H9 (cell line): ENCODE results near the gene UBE2L5. TPM values are rescaled to one million over a fixed set of nuclear protein-coding genes. Genes with fewer than 3 reads are reported as not detected.

Experiments
- DNase-seq: peaks from one replicate; pipeline ENCODE4 v3.0.0-alpha.2; 2017
- H2AFZ ChIP-seq: one replicate; pipeline ENCODE4 v1.6.1; 2013; ENCODE audit warnings: mild to moderate bottlenecking, low read length, control low read depth, moderate library complexity
- H2AK5ac ChIP-seq: 2 replicates; pipeline ENCODE4 v1.6.1; 2013; ENCODE audit warnings: low read length, control low read depth, mixed read lengths; ENCODE audit not compliant: insufficient read length
- H2BK120ac ChIP-seq: one replicate; pipeline ENCODE4 v1.6.1; 2013; ENCODE audit warnings: low read depth, mild to moderate bottlenecking, low read length, control low read depth, inconsistent platforms; ENCODE audit not compliant: poor library complexity, severe bottlenecking
- H2BK12ac ChIP-seq: 2 replicates; pipeline ENCODE4 v1.6.1; 2013; ENCODE audit warnings: low read length, control low read depth, mixed read lengths, low read depth; ENCODE audit not compliant: insufficient read length
- H2BK15ac ChIP-seq: 2 replicates; pipeline ENCODE4 v1.6.1; 2013; ENCODE audit warnings: low read depth, low read length, control low read depth
- H2BK20ac ChIP-seq: one replicate; pipeline ENCODE4 v1.6.1; 2013; ENCODE audit warnings: low read depth, mild to moderate bottlenecking, low read length, control low read depth, inconsistent platforms; ENCODE audit not compliant: poor library complexity, severe bottlenecking
- H2BK5ac ChIP-seq: 2 replicates; pipeline ENCODE4 v1.6.1; 2013; ENCODE audit warnings: low read length, control low read depth, mixed read lengths; ENCODE audit not compliant: insufficient read length
- H3K14ac ChIP-seq: 2 replicates; pipeline ENCODE4 v1.6.1; 2013; ENCODE audit warnings: low read length, control low read depth; ENCODE audit not compliant: insufficient read depth
- H3K18ac ChIP-seq: 2 replicates; pipeline ENCODE4 v1.6.1; 2013; ENCODE audit warnings: low read depth, mild to moderate bottlenecking, mixed read lengths, low read length, control low read depth; ENCODE audit not compliant: insufficient read length
- H3K23ac ChIP-seq: 2 replicates; pipeline ENCODE4 v1.6.1; 2013; ENCODE audit warnings: low read length, control low read depth, mixed read lengths, low read depth; ENCODE audit not compliant: insufficient read length
- H3K23me2 ChIP-seq: 2 replicates; pipeline ENCODE4 v1.6.1; 2013; ENCODE audit warnings: low read depth, mild to moderate bottlenecking, mixed read lengths, low read length, control low read depth; ENCODE audit not compliant: insufficient read length, poor library complexity, severe bottlenecking
- H3K27ac ChIP-seq: 2 replicates; pipeline ENCODE4 v1.5.1; 2013; ENCODE audit warnings: low read length, control low read depth, mixed read lengths, low read depth; ENCODE audit not compliant: insufficient read length
- H3K27me3 ChIP-seq: 2 replicates; pipeline ENCODE4 v1.6.1; 2013; ENCODE audit warnings: low read length, control low read depth, inconsistent platforms; ENCODE audit not compliant: insufficient read depth
- H3K4ac ChIP-seq: 2 replicates; pipeline ENCODE4 v1.6.1; 2013; ENCODE audit warnings: low read depth, mild to moderate bottlenecking, control low read depth, inconsistent platforms, low read length, moderate library complexity
- H3K4me1 ChIP-seq: 2 replicates; pipeline ENCODE4 v1.6.1; 2013; ENCODE audit warnings: low read length, control low read depth, inconsistent platforms; ENCODE audit not compliant: insufficient read depth
- H3K4me2 ChIP-seq: 2 replicates; pipeline ENCODE4 v1.6.1; 2013; ENCODE audit warnings: low read length, control low read depth, mixed read lengths; ENCODE audit not compliant: insufficient read length, insufficient read depth
- H3K56ac ChIP-seq: 2 replicates; pipeline ENCODE4 v1.6.1; 2013; ENCODE audit warnings: low read depth, mild to moderate bottlenecking, mixed read lengths, low read length, control low read depth; ENCODE audit not compliant: insufficient read length
- H3K79me1 ChIP-seq: 2 replicates; pipeline ENCODE4 v1.6.1; 2013; ENCODE audit warnings: low read depth, mild to moderate bottlenecking, moderate library complexity, low read length, control low read depth, inconsistent platforms; ENCODE audit not compliant: insufficient read depth, poor library complexity, severe bottlenecking
- H3K79me2 ChIP-seq: 2 replicates; pipeline ENCODE4 v1.6.1; 2013; ENCODE audit warnings: low read length, control low read depth, inconsistent platforms; ENCODE audit not compliant: insufficient read depth
- H3K9ac ChIP-seq: 2 replicates; pipeline ENCODE4 v1.6.1; 2013; ENCODE audit warnings: low read length, control low read depth, mixed read lengths; ENCODE audit not compliant: insufficient read length; ENCODE audit errors: extremely low read depth
- H3K9me3 ChIP-seq: one replicate; pipeline ENCODE4 v1.6.1; 2013; ENCODE audit warnings: low read depth, low read length, inconsistent platforms; ENCODE audit not compliant: control insufficient read depth
- H3T11ph ChIP-seq: one replicate; pipeline ENCODE4 v1.6.1; 2013; ENCODE audit warnings: mild to moderate bottlenecking, low read length, control low read depth, inconsistent platforms
- H4K20me1 ChIP-seq: one replicate; pipeline ENCODE4 v1.6.1; 2013; ENCODE audit not compliant: control insufficient read depth, insufficient read length, insufficient read depth
- H4K5ac ChIP-seq: 2 replicates; pipeline ENCODE4 v1.6.1; 2013; ENCODE audit warnings: low read depth, mild to moderate bottlenecking, mixed read lengths, low read length, control low read depth; ENCODE audit not compliant: insufficient read length
- H4K8ac ChIP-seq: replicated peaks from 2 replicates; pipeline ENCODE4 v1.6.1; 2013; ENCODE audit warnings: low read length, control low read depth, mixed read lengths, low read depth; ENCODE audit not compliant: insufficient read length
- H4K91ac ChIP-seq: 2 replicates; pipeline ENCODE4 v1.6.1; 2013; ENCODE audit warnings: low read depth, mild to moderate bottlenecking, moderate library complexity, mixed read lengths, low read length, control low read depth; ENCODE audit not compliant: insufficient read length
- H3K27ac Mint-ChIP-seq, 3 experiments: 2 replicates in 2 of 3; 3 replicates in 1 of 3; pipeline ENCODE4 v1.8.0; 2020 to 2021; ENCODE audit warnings: mixed read lengths in 3 of 3, mild to moderate bottlenecking in 1 of 3, moderate library complexity in 1 of 3
- H3K27me3 Mint-ChIP-seq: 2 replicates; pipeline ENCODE4 v1.8.0; 2021; ENCODE audit warnings: low read depth, mild to moderate bottlenecking, moderate library complexity, mixed read lengths
- H3K36me3 Mint-ChIP-seq, 3 experiments: 2 replicates in 2 of 3; 3 replicates in 1 of 3; pipeline ENCODE4 v1.8.0; 2020 to 2021; ENCODE audit warnings: low read depth in 3 of 3, mixed read lengths in 3 of 3; ENCODE audit not compliant: insufficient read depth in 1 of 3
- H3K4me1 Mint-ChIP-seq, 2 experiments: 2 replicates each; pipeline ENCODE4 v1.8.0; 2020; ENCODE audit warnings: mixed read lengths in 2 of 2
- H3K4me3 Mint-ChIP-seq, 2 experiments: 2 replicates in 1 of 2; 3 replicates in 1 of 2; pipeline ENCODE4 v1.8.0; 2020 to 2021; ENCODE audit warnings: mild to moderate bottlenecking in 2 of 2, mixed read lengths in 2 of 2, moderate library complexity in 1 of 2
- H3K9me3 Mint-ChIP-seq, 2 experiments: 2 replicates in 1 of 2; 3 replicates in 1 of 2; pipeline ENCODE4 v1.8.0; 2020; ENCODE audit warnings: mild to moderate bottlenecking in 2 of 2, mixed read lengths in 2 of 2, moderate library complexity in 1 of 2
- CTCF ChIP-seq: fragments of 200-600 bp; sonication (generic); conservative IDR thresholded peaks from 3 replicates; pipeline ENCODE4 v1.8.0; 2021; ENCODE audit warnings: antibody characterized with exemption, mild to moderate bottlenecking
- WGBS: extraction: QIAGEN DNeasy Blood & Tissue Kit; methylation state at CpG from one replicate; pipeline ENCODE4 v1.1.7; 2013; ENCODE audit warnings: missing lambda C conversion rate, low lambda C conversion rate, mixed read lengths; ENCODE audit not compliant: insufficient read length; ENCODE audit errors: extremely low coverage; 5-methylcytosine and 5-hydroxymethylcytosine counted together
- total RNA-seq: library from RNA; stranded (reverse); gene quantifications from 2 replicates; pipeline ENCODE4 v1.2.1, GENCODE V29; 2021

UBE2L5 gene
- total RNA-seq, 1 experiment from 2014 or later = 0.20 TPM

GRCh38 chr13:30431269-30431940 is 9.1 kb downstream of the UBE2L5 start:
- H3T11ph ChIP-seq = no peak overlapping the region
- DNase-seq = no peak
- H3K4me1 ChIP-seq = no peaks in the 10 kb centered on the region
- peaks cover 11 to 12% of the 10 kb centered on the region in 2 experiments for H3K4me1 Mint-ChIP-seq
- peaks cover 1% of the 10 kb centered on the region; the same call in 1 of the 2 replicates for H3K27me3 Mint-ChIP-seq
- H2BK20ac ChIP-seq = no peak overlapping the region
- no peak overlapping the region for H3K27ac ChIP-seq
- H3K14ac ChIP-seq = no peak overlapping the region
- no peak overlapping the region for H3K56ac ChIP-seq
- H3K18ac ChIP-seq = no peak overlapping the region
- H3K27me3 ChIP-seq = no peaks in the 10 kb centered on the region
- H3K23ac ChIP-seq = no peak overlapping the region
- WGBS = no CpG with 5 or more reads among the region's 2 CpGs
- no peak overlapping the region for H4K91ac ChIP-seq
- H4K8ac ChIP-seq = no peak overlapping the region
- no peak overlapping the region for H2BK15ac ChIP-seq
- no peak overlapping the region for H3K4me2 ChIP-seq
- H3K79me2 ChIP-seq = no peaks in the 10 kb centered on the region
- no peak overlapping the region for H2BK12ac ChIP-seq
- no peak overlapping the region for H3K4ac ChIP-seq
- H2BK5ac ChIP-seq = no peak overlapping the region
- no peak overlapping the region for H2AK5ac ChIP-seq
- no peaks in the 10 kb centered on the region for H3K9me3 Mint-ChIP-seq
- H2AFZ ChIP-seq = no peak overlapping the region
- no peaks in the 10 kb centered on the region; a peak in 1 of 7 replicates for H3K36me3 Mint-ChIP-seq
- H3K9ac ChIP-seq = no peak overlapping the region
- no peaks in the 10 kb centered on the region for H3K9me3 ChIP-seq
- no peak overlapping the region for H4K5ac ChIP-seq
- TF ChIP-seq CTCF = no peak
- no peak overlapping the region for H2BK120ac ChIP-seq
- H3K79me1 ChIP-seq = no peaks in the 10 kb centered on the region
- no peak overlapping the region for H3K27ac Mint-ChIP-seq
- H4K20me1 ChIP-seq = no peaks in the 10 kb centered on the region
- H3K23me2 ChIP-seq = no peaks in the 10 kb centered on the region
- H3K4me3 Mint-ChIP-seq = no peak overlapping the region
